ENCODE measurements around the gene TNNI3K.

Gene TNNI3K

DNA sequence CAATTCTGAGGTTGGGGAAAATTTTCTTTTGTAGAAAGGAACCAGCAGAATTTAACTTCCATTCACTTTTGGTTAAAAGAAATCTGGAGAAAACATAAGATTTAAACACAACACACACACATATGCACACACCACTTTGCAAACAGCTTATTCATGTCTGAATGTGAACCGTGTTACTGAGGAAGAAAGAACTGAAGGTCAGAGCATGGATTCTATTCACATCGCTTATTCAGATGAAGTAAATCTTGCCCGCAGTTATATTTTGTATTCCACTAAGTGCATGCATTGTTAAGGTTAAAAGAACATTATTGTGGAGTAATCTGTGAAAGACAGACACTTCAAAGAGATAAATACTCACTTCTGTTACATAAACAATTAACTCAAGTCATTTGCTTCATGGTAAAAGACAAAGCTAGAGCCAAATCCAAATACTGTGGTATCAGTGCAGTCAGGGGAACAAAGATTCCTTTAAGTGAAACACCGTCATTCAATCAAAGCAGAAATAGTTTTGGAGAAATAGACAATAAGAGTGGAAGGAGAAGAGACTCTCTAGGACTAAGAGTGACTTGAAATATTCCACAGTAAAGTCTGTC, 195.3 kb downstream of the TNNI3K start:
- Mint-ChIP-seq H3K27me3 (no peaks in the 10 kb centered on the region), H3K9me3 (no peaks in the 10 kb centered on the region), H3K4me1 (no peaks in the 10 kb centered on the region), H3K27ac (no peak overlapping the region), H3K4me3 (no peak overlapping the region)
- no peak for ATAC-seq
- no peak for DNase-seq

GRCh38 chr1:74431531-74431930, 196.3 kb downstream of the TNNI3K start:
- DNase-seq (no peak), ATAC-seq (no peak)
- H3K27me3 Mint-ChIP-seq, result no peaks in the 10 kb centered on the region
- no peaks in the 10 kb centered on the region for H3K9me3 Mint-ChIP-seq
- H3K4me3 Mint-ChIP-seq, result no peak overlapping the region
- H3K27ac Mint-ChIP-seq, result peak overlapping the region in 1 of 2 donors; percentile 43
- H3K4me1 Mint-ChIP-seq, result no peaks in the 10 kb centered on the region

- H3K4me3 Mint-ChIP-seq, result no peak overlapping the region
- H3K27ac Mint-ChIP-seq, result no peak overlapping the region
- ATAC-seq (no peak), DNase-seq (no peak)
- no peaks in the 10 kb centered on the region for H3K9me3 Mint-ChIP-seq
- no peaks in the 10 kb centered on the region for H3K27me3 Mint-ChIP-seq
- no peaks in the 10 kb centered on the region for H3K4me1 Mint-ChIP-seq
These were observed 197.1 kb downstream of the TNNI3K start for GRCh38 chr1:74432325-74432724.

DNA sequence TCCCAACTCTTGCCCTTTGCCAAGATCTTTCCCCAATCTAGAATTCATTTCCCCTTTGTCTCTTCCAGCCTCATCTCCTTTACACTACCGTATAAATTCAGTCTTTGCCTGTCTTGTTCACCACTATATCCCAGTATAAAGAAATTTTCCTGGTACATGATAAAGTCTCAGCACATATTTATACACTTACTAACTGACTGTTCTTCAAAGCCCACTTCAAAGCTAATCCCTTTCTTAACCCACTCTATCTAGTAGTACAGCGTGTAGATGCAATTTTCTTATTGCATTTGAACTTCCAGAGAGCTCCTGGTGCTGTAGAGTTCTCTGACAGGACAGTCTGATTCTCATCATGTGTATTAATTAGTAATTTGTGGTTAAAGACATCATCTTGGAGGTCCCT, 199.1 kb downstream of the TNNI3K start:
- ATAC-seq (no peak), DNase-seq (no peak)
- H3K9me3 Mint-ChIP-seq, result no peaks in the 10 kb centered on the region
- H3K4me1 Mint-ChIP-seq, result no peaks in the 10 kb centered on the region
- no peaks in the 10 kb centered on the region for H3K27me3 Mint-ChIP-seq
- no peak overlapping the region for H3K27ac Mint-ChIP-seq
- no peak overlapping the region for H3K4me3 Mint-ChIP-seq

DNA sequence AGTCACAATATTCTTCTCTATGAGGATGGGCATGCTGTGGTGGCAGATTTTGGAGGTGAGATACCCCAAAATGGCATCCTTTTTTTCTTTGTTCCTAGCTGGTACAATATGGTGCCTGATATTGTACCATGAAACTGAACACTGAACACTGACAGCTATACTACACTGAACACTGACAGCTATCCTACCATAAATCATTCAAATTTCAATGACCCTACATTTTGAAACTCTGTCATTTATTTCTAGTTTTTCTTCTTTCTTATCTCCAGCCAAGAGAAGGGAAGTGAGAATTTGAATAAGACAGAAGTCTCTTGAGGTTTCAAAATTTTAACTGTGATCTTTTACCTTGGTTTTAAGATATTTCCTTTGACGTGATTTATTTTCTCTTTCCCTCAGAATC, 200.9 kb downstream of the TNNI3K start:
- DNase-seq (no peak), ATAC-seq (no peak)
- H3K9me3 Mint-ChIP-seq, result peaks cover 0 to 4% of the 10 kb centered on the region in 2 donors
- H3K4me3 Mint-ChIP-seq, result no peak overlapping the region
- no peaks in the 10 kb centered on the region for H3K4me1 Mint-ChIP-seq
- H3K27me3 Mint-ChIP-seq, result no peaks in the 10 kb centered on the region
- H3K27ac Mint-ChIP-seq, result no peak overlapping the region

GRCh38 chr1:74437035-74437434, 201.8 kb downstream of the TNNI3K start:
- Mint-ChIP-seq H3K4me3 (no peak overlapping the region), H3K4me1 (no peaks in the 10 kb centered on the region), H3K9me3 (peaks cover 0 to 8% of the 10 kb centered on the region in 2 donors)

DNA sequence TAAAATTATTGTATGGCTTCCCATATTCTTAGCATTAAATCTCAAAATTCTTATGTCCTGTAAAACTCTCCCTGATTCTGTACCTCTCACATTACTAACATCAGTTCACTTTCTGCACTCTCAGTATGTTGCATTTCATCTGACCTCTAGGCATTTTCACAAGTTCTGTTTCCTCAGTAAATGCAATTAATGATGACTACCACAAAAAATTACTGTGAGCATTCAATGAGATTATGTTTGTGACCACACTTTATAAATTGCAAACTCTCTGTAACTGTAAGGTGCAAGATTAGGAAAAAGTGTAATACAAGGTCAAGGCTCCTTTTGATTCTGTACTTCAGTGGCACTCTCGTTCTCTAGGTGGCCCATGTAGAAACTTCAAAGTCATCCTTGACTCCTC, 216.8 kb downstream of the TNNI3K start:
- no peaks in the 10 kb centered on the region for H3K27me3 Mint-ChIP-seq
- no peaks in the 10 kb centered on the region for H3K4me1 Mint-ChIP-seq
- no peak for DNase-seq
- no peaks in the 10 kb centered on the region for H3K9me3 Mint-ChIP-seq
- no peak for ATAC-seq
- no peak overlapping the region for H3K4me3 Mint-ChIP-seq
- H3K27ac Mint-ChIP-seq, result no peak overlapping the region

More at GRCh38 chr1:74437035-74437434, 201.8 kb downstream of the TNNI3K start:
- no peaks in the 10 kb centered on the region for H3K27me3 Mint-ChIP-seq
- ATAC-seq (no peak), DNase-seq (no peak)
- H3K27ac Mint-ChIP-seq, result no peak overlapping the region

GRCh38 chr1:74453277-74453676, 218.1 kb downstream of the TNNI3K start:
- DNase-seq (no peak), ATAC-seq (no peak)
- no peak overlapping the region for H3K4me3 Mint-ChIP-seq
- no peaks in the 10 kb centered on the region for H3K9me3 Mint-ChIP-seq
- H3K27me3 Mint-ChIP-seq, result no peaks in the 10 kb centered on the region
- no peak overlapping the region for H3K27ac Mint-ChIP-seq
- H3K4me1 Mint-ChIP-seq, result no peaks in the 10 kb centered on the region

- Mint-ChIP-seq H3K27ac (no peak overlapping the region), H3K27me3 (no peaks in the 10 kb centered on the region), H3K4me3 (no peak overlapping the region), H3K9me3 (no peaks in the 10 kb centered on the region), H3K4me1 (no peaks in the 10 kb centered on the region)
- DNase-seq (no peak), ATAC-seq (no peak)
These were observed 220.2 kb downstream of the TNNI3K start for GRCh38 chr1:74455390-74455789.

DNA sequence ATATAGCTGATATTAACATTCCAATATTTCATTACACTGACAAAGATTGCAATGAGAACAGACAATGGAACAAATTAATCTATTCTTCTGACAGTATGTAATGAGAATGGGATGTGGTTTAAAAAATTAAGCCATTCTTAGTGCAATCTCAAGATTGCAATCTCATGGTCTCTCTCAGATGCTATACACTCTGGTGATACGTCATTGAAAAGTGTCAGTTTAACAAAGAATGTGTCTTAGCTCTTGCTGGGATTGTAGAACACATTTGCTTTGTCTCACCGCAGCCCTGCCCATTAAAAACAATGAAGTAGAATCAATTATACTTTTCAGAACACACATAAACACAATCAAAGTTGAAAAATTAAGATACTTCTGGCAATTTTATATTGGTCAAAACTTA, 222.1 kb downstream of the TNNI3K start:
- ATAC-seq (no peak), DNase-seq (no peak)
- no peaks in the 10 kb centered on the region for H3K4me1 Mint-ChIP-seq
- H3K9me3 Mint-ChIP-seq, result no peaks in the 10 kb centered on the region
- H3K27ac Mint-ChIP-seq, result no peak overlapping the region
- no peak overlapping the region for H3K4me3 Mint-ChIP-seq
- H3K27me3 Mint-ChIP-seq, result no peaks in the 10 kb centered on the region

- Mint-ChIP-seq H3K4me1 (no peaks in the 10 kb centered on the region), H3K4me3 (no peak overlapping the region), H3K9me3 (no peaks in the 10 kb centered on the region), H3K27me3 (peaks cover 12% of the 10 kb centered on the region), H3K27ac (no peak overlapping the region)
- DNase-seq (no peak), ATAC-seq (no peak)
These were observed 228.3 kb downstream of the TNNI3K start for GRCh38 chr1:74463333-74463988.

DNA sequence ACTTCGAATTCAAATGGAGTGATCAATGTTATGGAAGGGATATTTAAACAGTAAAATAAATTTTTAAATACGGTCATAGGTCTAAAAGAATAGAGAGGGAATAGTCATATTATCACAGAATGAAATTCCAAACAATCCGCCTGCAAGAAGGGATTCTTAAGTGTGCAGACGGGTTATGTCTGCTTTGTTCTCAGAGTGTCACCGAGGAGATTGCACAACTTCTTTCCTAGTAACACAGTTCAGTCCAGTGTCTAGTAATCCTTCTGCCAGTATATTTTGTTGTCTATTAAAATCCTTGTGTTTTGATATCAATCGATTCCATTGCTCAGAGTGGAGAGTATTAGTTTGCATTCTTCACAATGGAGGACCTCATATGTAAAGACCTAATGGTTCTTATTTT, 228.8 kb downstream of the TNNI3K start:
- ATAC-seq (no peak), DNase-seq (no peak)
- no peak overlapping the region for H3K27ac Mint-ChIP-seq
- H3K9me3 Mint-ChIP-seq, result no peaks in the 10 kb centered on the region
- H3K27me3 Mint-ChIP-seq, result peaks cover 12% of the 10 kb centered on the region
- H3K4me1 Mint-ChIP-seq, result no peaks in the 10 kb centered on the region
- no peak overlapping the region for H3K4me3 Mint-ChIP-seq

GRCh38 chr1:74465193-74465681, 230.1 kb downstream of the TNNI3K start:
- ATAC-seq, result no peak
- H3K4me1 Mint-ChIP-seq, result no peaks in the 10 kb centered on the region

GRCh38 chr1:74467786-74468377, 232.7 kb downstream of the TNNI3K start:
- H3K27me3 Mint-ChIP-seq, result peaks cover 12% of the 10 kb centered on the region
- H3K27ac Mint-ChIP-seq, result no peak overlapping the region
- ATAC-seq (no peak), DNase-seq (no peak)
- no peaks in the 10 kb centered on the region for H3K9me3 Mint-ChIP-seq
- no peaks in the 10 kb centered on the region for H3K4me1 Mint-ChIP-seq
- H3K4me3 Mint-ChIP-seq, result no peak overlapping the region

More at GRCh38 chr1:74465193-74465681, 230.1 kb downstream of the TNNI3K start:
- H3K4me3 Mint-ChIP-seq, result no peak overlapping the region
- H3K9me3 Mint-ChIP-seq, result no peaks in the 10 kb centered on the region
- peaks cover 12% of the 10 kb centered on the region for H3K27me3 Mint-ChIP-seq
- DNase-seq, result no peak
- no peak overlapping the region for H3K27ac Mint-ChIP-seq

DNA sequence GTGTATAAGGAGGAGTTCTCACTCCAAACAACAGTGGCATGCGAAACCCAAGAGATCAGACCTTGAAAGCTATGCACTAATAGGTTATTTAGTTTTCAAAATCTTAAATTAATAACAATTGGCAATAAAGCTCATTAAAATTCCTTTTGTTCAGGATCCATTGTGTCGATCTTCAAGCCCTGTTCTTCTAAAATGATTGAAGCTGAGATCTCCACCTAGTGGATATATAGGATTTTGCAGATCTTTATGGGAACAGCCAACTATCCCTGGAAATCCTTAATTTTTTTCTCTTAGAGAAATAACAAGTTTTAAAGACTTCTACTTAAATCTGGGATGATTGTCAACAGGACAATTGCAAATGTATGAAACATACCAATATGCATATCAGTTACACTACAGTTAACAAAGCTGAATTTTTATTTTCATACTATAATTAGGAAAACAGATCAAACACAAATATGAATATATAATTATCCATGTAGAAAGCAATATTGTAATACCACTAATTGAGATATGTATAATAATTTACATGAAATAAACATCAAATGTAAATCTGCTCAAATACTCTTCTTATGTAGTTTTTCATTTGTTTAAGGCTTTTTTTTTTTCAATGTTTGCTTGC, 233.9 kb downstream of the TNNI3K start:
- Mint-ChIP-seq H3K27ac (no peak overlapping the region), H3K27me3 (peaks cover 12% of the 10 kb centered on the region), H3K4me3 (no peak overlapping the region), H3K4me1 (no peaks in the 10 kb centered on the region), H3K9me3 (no peaks in the 10 kb centered on the region)
- ATAC-seq, result no peak
- DNase-seq, result no peak

GRCh38 chr1:74470251-74470650, 235.1 kb downstream of the TNNI3K start:
- no peak for ATAC-seq

More at GRCh38 chr1:74470251-74470650, 235.1 kb downstream of the TNNI3K start:
- no peak overlapping the region for H3K27ac Mint-ChIP-seq
- H3K9me3 Mint-ChIP-seq, result no peaks in the 10 kb centered on the region
- no peak for DNase-seq
- H3K4me1 Mint-ChIP-seq, result no peaks in the 10 kb centered on the region
- H3K4me3 Mint-ChIP-seq, result no peak overlapping the region
- H3K27me3 Mint-ChIP-seq, result peaks cover 12% of the 10 kb centered on the region

All from stimulated activated naive CD8-positive, alpha-beta T cell treated with anti-CD3 and anti-CD28 coated beads, Interleukin-15, amount 100 ng/mL, for 72 hours (primary cell).